Left lung (tissue), 10 donors: Measurements from ENCODE around the gene PRRX2. TPM values are rescaled to one million over a fixed set of nuclear protein-coding genes. Genes with fewer than 3 reads are reported as not detected.
A peak's percentile ranks its signal among the peaks of the same experiment; 100 is the strongest.

Experiments
- ATAC-seq: fragments of 200-7000 bp; cut with Tn5 transposase; one replicate; pipeline ENCODE4 v1.9.1; 2020; ENCODE audit warnings: moderate library complexity
- DNase-seq, 4 donors: peaks; one replicate each; pipeline ENCODE4 v3.0.0-alpha.2; 2013 to 2020
- H3K27ac ChIP-seq, 2 donors: fragments of 200-600 bp; sonication (generic) in 1 of 2; one replicate each; pipeline versions ENCODE4 v1.5.0 to v1.8.0; 2020 to 2021
- H3K27me3 ChIP-seq, 2 donors: fragments of 200-600 bp; sonication (generic) in 1 of 2; one replicate each; pipeline versions ENCODE4 v1.5.0 to v1.8.0; 2020 to 2021
- H3K36me3 ChIP-seq, 2 donors: fragments of 200-600 bp; sonication (generic) in 1 of 2; one replicate each; pipeline versions ENCODE4 v1.5.0 to v1.8.0; 2020 to 2021
- H3K4me1 ChIP-seq, 2 donors: fragments of 200-600 bp; one replicate each; pipeline ENCODE4 v1.8.0; 2021
- H3K4me3 ChIP-seq, 2 donors: fragments of 200-600 bp; sonication (generic) in 1 of 2; one replicate each; pipeline versions ENCODE4 v1.5.0 to v1.8.0; 2020 to 2021; ENCODE audit warnings: mild to moderate bottlenecking in 1 of 2
- H3K9me3 ChIP-seq, 2 donors: fragments of 200-600 bp; sonication (generic) in 1 of 2; one replicate each; pipeline versions ENCODE4 v1.5.0 to v1.8.0; 2020 to 2021
- intact Hi-C, 2 donors: fragments of 100-400 bp; cut with DNase I; formaldehyde crosslinking; loops; one replicate each; pipeline versions ENCODE4 v1.11.2 to v1.14.2; 2022
- polyA plus RNA-seq, 6 donors: library from polyadenylated mRNA; unstranded; fragments of 120-200 nt; gene quantifications; one replicate each; pipeline ENCODE4 v1.2.1, GENCODE V29; 2013; ENCODE audit not compliant: insufficient read length in 6 of 6
- total RNA-seq, 2 donors: library from RNA; stranded (reverse); fragmentation: NEBNext Ultra II Directional; extraction: Animal tissue kit (Norgen Biotek cat#: 25700); gene quantifications; one replicate each; pipeline ENCODE4 v1.2.1, GENCODE V29; 2021
- TF ChIP-seq, protein P1 (sequence below), 2 donors: fragments of 200-600 bp; sonication (generic) in 1 of 2; IDR thresholded peaks; one replicate each; pipeline versions ENCODE4 v1.5.0 to v1.8.0; 2021; ENCODE audit warnings: antibody characterized with exemption in 2 of 2
- donor health status: DM: no; HTN: yes; CAD: no.
- donor health status: DM: no; HTN: no; CAD: no.

PRRX2 gene
- total and polyA plus RNA-seq, 8 donors = 0.56 to 5.6 (median 1.0) TPM

GRCh38 chr9:129637102-129637501 is 28.3 kb upstream of the PRRX2 start:
- DNase-seq (peak in 1 of 4 donors; percentile 60), ATAC-seq (no peak)
- intact Hi-C loops = loop anchor here in 1 of 2 donors (10.0 kb wide), 1 partner anchor 158 kb away; no protein-coding TSS in a partner anchor
- Histone ChIP-seq H3K4me3 (no peak overlapping the region), H3K4me1 (peaks cover 8 to 26% of the 10 kb centered on the region in 2 donors), H3K27me3 (no peaks in the 10 kb centered on the region), H3K9me3 (no peaks in the 10 kb centered on the region), H3K27ac (no peak overlapping the region), H3K36me3 (peaks cover 0 to 75% of the 10 kb centered on the region in 2 donors)
- TF ChIP-seq, protein P1, sequence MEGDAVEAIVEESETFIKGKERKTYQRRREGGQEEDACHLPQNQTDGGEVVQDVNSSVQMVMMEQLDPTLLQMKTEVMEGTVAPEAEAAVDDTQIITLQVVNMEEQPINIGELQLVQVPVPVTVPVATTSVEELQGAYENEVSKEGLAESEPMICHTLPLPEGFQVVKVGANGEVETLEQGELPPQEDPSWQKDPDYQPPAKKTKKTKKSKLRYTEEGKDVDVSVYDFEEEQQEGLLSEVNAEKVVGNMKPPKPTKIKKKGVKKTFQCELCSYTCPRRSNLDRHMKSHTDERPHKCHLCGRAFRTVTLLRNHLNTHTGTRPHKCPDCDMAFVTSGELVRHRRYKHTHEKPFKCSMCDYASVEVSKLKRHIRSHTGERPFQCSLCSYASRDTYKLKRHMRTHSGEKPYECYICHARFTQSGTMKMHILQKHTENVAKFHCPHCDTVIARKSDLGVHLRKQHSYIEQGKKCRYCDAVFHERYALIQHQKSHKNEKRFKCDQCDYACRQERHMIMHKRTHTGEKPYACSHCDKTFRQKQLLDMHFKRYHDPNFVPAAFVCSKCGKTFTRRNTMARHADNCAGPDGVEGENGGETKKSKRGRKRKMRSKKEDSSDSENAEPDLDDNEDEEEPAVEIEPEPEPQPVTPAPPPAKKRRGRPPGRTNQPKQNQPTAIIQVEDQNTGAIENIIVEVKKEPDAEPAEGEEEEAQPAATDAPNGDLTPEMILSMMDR (IDR thresholded peaks at IDR 0.05) = no peak

DNA sequence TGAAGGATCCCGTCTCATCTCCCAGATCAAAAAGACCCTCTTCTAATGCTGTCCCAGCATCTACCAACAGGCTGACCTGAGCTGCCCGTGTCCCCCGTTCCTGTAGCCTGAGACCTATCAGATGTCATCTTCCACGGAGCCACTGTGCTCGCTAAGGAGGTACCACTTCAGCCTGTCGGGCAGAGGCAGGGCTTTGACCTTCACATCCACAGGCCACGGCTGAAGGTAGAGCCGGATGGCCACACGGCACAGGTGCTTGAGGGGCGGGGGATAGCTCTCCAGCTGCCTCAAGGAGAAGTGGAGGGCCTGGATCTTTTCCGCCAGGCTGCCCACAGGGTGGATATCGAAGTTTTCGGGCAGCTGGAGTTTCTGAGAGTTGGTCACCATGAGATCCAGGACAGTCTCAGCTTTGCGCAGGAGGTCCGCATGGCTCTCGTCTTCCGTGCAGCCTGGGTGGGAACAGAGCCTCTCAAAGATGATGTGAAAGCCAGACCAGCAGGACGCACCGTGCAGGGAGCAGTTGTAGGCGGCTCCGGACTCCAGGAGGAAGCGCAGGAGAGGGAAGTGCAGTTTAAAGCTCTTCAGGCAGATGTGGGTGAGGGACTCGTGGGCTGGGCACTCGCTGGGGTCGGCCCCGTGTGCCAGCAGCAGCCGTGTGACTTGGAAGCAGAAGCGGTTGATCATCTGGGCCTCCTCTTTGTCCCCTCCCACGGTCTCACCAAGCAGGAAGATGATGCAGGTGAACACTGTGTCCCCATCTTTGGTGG is 27.6 kb upstream of the PRRX2 start:
- H3K36me3 ChIP-seq = peaks cover 0 to 68% of the 10 kb centered on the region in 2 donors

DNA sequence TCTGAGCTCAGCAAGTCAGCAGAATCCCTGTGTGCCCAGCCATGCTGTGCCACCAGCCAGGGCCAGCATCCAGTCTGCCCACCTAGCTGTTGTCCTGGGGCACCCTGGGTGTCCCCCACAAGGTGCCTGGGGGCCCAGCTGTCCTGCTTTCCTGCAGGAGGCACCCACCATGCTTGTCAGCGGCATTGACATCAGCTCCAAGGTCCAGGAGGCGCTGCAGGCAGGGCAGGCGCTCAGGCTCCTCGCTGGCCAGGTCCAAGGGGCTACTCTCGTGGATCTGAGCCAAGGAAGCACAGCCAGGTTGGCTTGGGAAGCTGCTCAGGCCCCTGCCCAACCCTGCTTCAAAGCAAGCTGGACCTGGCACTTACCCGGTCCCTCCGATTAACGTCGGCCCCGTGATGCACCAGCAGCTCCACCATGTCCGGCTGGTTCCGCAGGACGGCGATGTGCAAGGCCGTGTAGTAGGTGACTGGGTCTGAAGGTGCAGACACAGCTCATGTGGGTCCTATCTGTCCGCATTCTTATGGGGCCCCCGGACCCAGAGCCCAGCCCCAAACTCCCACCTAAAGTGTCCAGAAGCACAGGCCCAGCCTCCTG is 26.3 kb upstream of the PRRX2 start:
- no peak overlapping the region for H3K4me3 ChIP-seq
- TF ChIP-seq, protein P1 (IDR thresholded peaks at IDR 0.05) = no peak
- H3K27ac ChIP-seq = no peak overlapping the region
- intact Hi-C loops = loop anchor here in 1 of 2 donors (10.0 kb wide), 1 partner anchor 156 kb away; no protein-coding TSS in a partner anchor
- DNase-seq (peak in 1 of 4 donors; percentile 66), ATAC-seq (no peak)
- H3K27me3 ChIP-seq = no peaks in the 10 kb centered on the region
- peaks cover 0 to 56% of the 10 kb centered on the region in 2 donors for H3K36me3 ChIP-seq
- no peaks in the 10 kb centered on the region for H3K9me3 ChIP-seq
- H3K4me1 ChIP-seq = peaks cover 8 to 31% of the 10 kb centered on the region in 2 donors

More for the DNA sequence above, 27.6 kb upstream of the PRRX2 start:
- intact Hi-C loops = loop anchor here in 1 of 2 donors (10.0 kb wide), 1 partner anchor 157 kb away; no protein-coding TSS in a partner anchor
- TF ChIP-seq, protein P1 (IDR thresholded peaks at IDR 0.05) = no peak
- Histone ChIP-seq H3K4me3 (no peak overlapping the region), H3K27me3 (no peaks in the 10 kb centered on the region), H3K4me1 (peaks cover 8 to 31% of the 10 kb centered on the region in 2 donors), H3K9me3 (no peaks in the 10 kb centered on the region), H3K27ac (no peak overlapping the region)
- ATAC-seq (no peak), DNase-seq (peak in 1 of 4 donors; percentile 59)

GRCh38 chr9:129639756-129640085 is 25.7 kb upstream of the PRRX2 start:
- H3K27me3 ChIP-seq = no peaks in the 10 kb centered on the region
- no peak for ATAC-seq
- peaks cover 0 to 50% of the 10 kb centered on the region in 2 donors for H3K36me3 ChIP-seq
- peaks cover 8 to 31% of the 10 kb centered on the region in 2 donors for H3K4me1 ChIP-seq
- H3K27ac ChIP-seq = no peak overlapping the region
- peak in 1 of 4 donors; percentile 41 for DNase-seq
- no peaks in the 10 kb centered on the region for H3K9me3 ChIP-seq
- TF ChIP-seq, protein P1 (IDR thresholded peaks at IDR 0.05) = no peak
- H3K4me3 ChIP-seq = no peak overlapping the region
- intact Hi-C loops = loop anchor here in 1 of 2 donors (10.0 kb wide), 1 partner anchor 155 kb away; no protein-coding TSS in a partner anchor
